Nephron progenitor cell (in vitro differentiated cells): ENCODE data around the gene ENO1.

Experiments
- DNase-seq: peaks from one replicate; pipeline ENCODE4 v3.0.0; 2021
- H3K27ac Mint-ChIP-seq: 2 replicates; pipeline ENCODE4 v1.8.0; 2021; ENCODE audit warnings: mild to moderate bottlenecking, moderate library complexity, mixed read lengths
- H3K27me3 Mint-ChIP-seq: 2 replicates; pipeline ENCODE4 v1.8.0; 2021; ENCODE audit warnings: mild to moderate bottlenecking, low read depth, mixed read lengths; ENCODE audit not compliant: poor library complexity
- H3K36me3 Mint-ChIP-seq: 2 replicates; pipeline ENCODE4 v1.8.0; 2021; ENCODE audit warnings: low read depth, mixed read lengths
- H3K4me1 Mint-ChIP-seq: 2 replicates; pipeline ENCODE4 v1.8.0; 2021; ENCODE audit warnings: mixed read lengths
- H3K4me3 Mint-ChIP-seq: 2 replicates; pipeline ENCODE4 v1.8.0; 2021; ENCODE audit warnings: mild to moderate bottlenecking, moderate library complexity, mixed read lengths
- H3K9me3 Mint-ChIP-seq: 2 replicates; pipeline ENCODE4 v1.8.0; 2021; ENCODE audit warnings: mild to moderate bottlenecking, moderate library complexity, mixed read lengths
- TF ChIP-seq, protein P1 (sequence below): fragments of 200-600 bp; sonication (generic); IDR thresholded peaks from 2 replicates; pipeline ENCODE4 v1.5.0; 2021; ENCODE audit warnings: antibody characterized with exemption

Gene ENO1

DNA sequence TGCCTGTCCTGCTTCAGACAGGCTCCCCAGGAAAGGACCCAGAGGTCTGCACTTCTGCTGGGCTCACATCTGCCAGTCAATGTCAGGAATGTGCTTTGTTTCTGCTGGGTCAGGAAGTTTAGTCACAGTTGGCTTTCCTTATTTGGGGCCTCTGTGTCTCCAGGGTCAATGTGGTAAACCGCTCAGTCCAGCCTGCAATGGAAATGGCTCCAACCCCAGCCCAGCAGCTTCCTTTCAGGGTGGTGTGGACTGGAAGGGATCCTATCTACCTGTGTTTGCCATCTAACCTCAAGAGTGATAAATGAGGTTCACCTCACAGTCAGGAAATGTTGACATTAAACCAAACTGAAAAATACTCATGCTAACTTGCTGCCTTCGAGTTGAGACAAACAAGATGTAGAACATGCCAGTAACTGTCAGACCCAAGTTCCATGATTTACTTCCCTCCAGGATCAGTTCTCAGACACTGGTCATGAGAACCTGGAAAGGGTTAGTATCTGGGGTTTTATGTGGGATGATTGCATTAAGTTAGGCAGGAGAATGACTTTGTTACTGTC, 20.3 kb downstream of the ENO1 start:
- Mint-ChIP-seq H3K27ac (peak overlapping the region; percentile 97), H3K4me1 (peaks cover 44% of the 10 kb centered on the region), H3K36me3 (peaks cover 62% of the 10 kb centered on the region), H3K4me3 (no peak overlapping the region), H3K9me3 (no peaks in the 10 kb centered on the region), H3K27me3 (peaks cover 7% of the 10 kb centered on the region)
- TF ChIP-seq, protein P1, sequence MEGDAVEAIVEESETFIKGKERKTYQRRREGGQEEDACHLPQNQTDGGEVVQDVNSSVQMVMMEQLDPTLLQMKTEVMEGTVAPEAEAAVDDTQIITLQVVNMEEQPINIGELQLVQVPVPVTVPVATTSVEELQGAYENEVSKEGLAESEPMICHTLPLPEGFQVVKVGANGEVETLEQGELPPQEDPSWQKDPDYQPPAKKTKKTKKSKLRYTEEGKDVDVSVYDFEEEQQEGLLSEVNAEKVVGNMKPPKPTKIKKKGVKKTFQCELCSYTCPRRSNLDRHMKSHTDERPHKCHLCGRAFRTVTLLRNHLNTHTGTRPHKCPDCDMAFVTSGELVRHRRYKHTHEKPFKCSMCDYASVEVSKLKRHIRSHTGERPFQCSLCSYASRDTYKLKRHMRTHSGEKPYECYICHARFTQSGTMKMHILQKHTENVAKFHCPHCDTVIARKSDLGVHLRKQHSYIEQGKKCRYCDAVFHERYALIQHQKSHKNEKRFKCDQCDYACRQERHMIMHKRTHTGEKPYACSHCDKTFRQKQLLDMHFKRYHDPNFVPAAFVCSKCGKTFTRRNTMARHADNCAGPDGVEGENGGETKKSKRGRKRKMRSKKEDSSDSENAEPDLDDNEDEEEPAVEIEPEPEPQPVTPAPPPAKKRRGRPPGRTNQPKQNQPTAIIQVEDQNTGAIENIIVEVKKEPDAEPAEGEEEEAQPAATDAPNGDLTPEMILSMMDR = no peak
- no peak for DNase-seq

DNA sequence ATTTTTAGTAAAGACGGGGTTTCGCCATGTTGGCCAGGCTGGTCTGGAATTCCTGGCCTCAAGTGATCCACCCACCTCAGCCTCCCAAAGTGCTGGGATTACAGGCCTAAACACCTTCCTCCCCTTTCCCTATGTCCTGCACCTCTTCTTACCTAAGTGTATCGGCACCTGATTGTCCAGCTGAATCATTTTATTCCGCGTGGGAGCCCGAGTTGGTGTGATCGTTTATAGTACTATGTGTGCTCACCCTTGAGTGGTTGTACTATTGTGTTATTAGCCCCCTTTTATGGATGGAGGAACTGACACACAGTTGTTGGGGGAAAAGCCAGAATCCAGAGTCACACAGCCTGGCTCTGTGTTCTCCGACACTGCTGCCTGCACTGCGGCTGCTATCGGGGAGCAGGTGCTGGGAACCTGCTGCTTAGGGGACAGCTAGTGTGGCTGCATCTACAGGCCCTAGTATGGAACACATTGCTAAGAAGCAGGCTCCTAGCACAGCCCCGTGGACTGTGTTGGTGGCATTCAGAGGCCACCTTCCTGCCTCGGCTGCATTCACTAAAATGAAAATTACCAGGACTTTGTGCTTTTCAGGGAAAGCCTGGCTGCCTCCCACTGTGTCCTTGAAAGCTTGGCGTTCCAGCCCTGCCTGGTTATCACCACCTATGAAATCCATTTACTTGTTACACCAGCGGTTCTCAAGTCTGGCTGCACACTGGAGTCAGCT, 21.6 kb downstream of the ENO1 start:
- Mint-ChIP-seq H3K9me3 (no peaks in the 10 kb centered on the region), H3K4me3 (no peak overlapping the region), H3K27me3 (peaks cover 7% of the 10 kb centered on the region), H3K4me1 (peaks cover 37% of the 10 kb centered on the region), H3K36me3 (peaks cover 49% of the 10 kb centered on the region), H3K27ac (peak overlapping the region; percentile 86)
- TF ChIP-seq, protein P1 = no peak
- DNase-seq = no peak

DNA sequence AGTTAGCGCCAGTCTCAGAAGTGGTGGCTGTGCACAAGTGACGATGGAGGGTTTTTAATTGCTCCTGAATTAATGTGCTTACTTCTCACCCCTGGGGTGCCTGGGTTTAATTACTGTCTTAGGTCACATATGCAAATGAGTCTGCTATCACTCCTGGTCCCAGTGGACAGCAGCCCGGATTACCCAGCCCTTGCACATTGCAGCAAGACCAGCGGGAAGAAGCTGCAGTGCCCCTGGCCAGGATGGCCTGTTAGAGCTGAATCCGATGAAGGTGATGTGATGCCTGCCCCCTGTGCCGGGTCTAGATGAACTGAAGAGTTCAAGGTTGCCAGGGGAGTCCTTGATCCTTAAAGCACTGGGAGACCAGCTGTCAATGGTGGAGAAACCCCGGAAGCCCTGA, 24.2 kb downstream of the ENO1 start:
- Mint-ChIP-seq H3K9me3 (no peaks in the 10 kb centered on the region), H3K36me3 (peaks cover 27% of the 10 kb centered on the region), H3K4me1 (peaks cover 18% of the 10 kb centered on the region), H3K27me3 (peaks cover 5% of the 10 kb centered on the region), H3K4me3 (no peak overlapping the region), H3K27ac (peak overlapping the region; percentile 69)
- TF ChIP-seq, protein P1 = no peak
- DNase-seq = no peak

DNA sequence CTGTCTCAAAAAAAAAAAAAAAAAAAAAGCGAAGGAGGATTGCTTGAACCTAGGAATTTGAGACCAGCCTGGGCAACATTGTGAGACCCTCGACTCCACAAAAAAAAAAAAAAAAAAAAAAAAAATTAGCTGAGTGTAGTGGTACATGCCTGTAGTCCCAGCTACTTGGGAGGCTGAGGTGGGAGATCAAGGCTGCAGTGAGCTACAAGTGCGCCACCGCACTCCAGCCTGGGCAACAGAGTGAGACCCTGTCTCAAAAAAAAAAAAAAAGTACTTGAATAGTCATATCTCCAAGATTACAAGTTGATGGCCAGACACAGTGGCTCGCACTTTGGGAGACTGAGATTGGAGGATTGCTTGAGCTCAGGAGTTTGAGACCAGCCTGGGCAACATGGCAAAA, 27.4 kb downstream of the ENO1 start:
- Mint-ChIP-seq H3K27me3 (no peaks in the 10 kb centered on the region), H3K4me3 (no peak overlapping the region), H3K27ac (no peak overlapping the region), H3K4me1 (peaks cover 21% of the 10 kb centered on the region), H3K9me3 (no peaks in the 10 kb centered on the region), H3K36me3 (peaks cover 2% of the 10 kb centered on the region)
- TF ChIP-seq, protein P1 = no peak
- DNase-seq = no peak

DNA sequence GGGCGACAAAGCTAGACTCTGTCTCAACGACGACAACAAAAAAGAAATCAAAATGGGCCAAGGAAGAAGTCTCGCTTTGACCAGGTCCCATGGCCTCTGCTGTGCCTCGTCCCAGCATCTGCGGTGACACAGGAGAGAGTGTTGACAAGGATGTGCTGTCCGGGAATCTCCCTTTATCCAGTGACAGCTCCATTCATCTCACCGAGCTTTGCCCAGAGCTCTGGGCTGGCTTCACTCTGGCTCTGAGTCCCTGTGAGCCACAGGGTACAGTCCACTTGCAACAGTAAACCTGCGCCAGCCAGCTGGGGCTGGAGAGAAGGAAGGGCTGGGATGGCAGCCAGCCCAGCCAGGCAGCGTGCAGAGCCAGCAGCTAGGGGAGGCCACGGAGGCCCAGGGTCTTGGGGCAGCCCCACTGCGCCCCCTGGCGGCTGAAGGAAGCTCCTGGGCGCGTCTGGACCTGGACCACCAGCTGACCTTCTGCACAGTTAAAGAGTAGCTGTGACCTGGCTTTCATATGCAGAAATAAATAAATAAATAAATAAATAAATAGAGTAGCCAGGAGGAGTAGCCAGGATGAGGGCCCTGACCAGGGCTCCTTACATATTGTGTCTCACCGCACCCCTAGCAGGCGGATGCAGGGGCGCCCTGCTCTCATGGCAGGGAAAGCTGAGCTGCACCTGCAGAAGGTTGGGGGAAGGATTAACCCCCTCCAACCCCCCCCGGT, 29.7 kb downstream of the ENO1 start:
- Mint-ChIP-seq H3K4me1 (peaks cover 40% of the 10 kb centered on the region), H3K27me3 (no peaks in the 10 kb centered on the region), H3K27ac (no peak overlapping the region), H3K36me3 (no peaks in the 10 kb centered on the region), H3K9me3 (no peaks in the 10 kb centered on the region), H3K4me3 (no peak overlapping the region)
- DNase-seq = peak; percentile 92
- TF ChIP-seq, protein P1 = peak; percentile 91
